ENCODE data around the gene KCNF1. TPM values are rescaled to one million over a fixed set of nuclear protein-coding genes. Genes with fewer than 3 reads are reported as not detected.

Gene KCNF1
- total RNA-seq, 4 donors from 2014 or later = 0.19 TPM; not detected in 3

- no peak overlapping the region for H3K27ac ChIP-seq
- peaks cover 0 to 70% (median 0%) of the 10 kb centered on the region in 4 donors for H3K27me3 ChIP-seq
- H3K36me3 ChIP-seq = no peaks in the 10 kb centered on the region
- 81% methylated on average over 5 to 11 of the region's 11 CpGs for WGBS, 2 donors
- intact Hi-C loops (cut with DNase I) = no loop called here
- no peak overlapping the region for H3K4me3 ChIP-seq
- no peak for DNase-seq
- no peaks in the 10 kb centered on the region for H3K4me1 ChIP-seq
- H3K9me3 ChIP-seq = no peaks in the 10 kb centered on the region
- no peak for TF ChIP-seq CTCF (IDR thresholded peaks at IDR 0.05)
- no peak for TF ChIP-seq POLR2A (IDR thresholded peaks at IDR 0.05)
These were observed 35.9 kb downstream of the KCNF1 start for GRCh38 chr2:10947446-10948187.

DNA sequence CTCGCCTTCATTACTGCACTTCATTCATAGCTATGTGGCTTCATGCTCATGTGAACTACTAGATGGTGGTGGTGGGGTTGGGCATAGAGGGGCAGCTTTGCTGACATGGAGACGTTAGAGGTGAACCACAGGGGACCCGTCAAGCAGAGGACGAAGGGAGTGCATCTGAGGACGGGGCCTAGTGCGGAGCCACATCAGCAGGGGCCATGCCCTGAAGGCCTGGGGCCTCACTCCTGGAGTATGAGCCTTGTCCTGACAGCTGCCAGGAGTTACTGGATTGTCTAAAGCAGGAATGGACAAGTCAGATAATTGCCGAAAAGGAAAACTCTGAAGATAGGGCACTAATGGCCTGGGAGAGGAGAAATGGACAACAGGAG lies 36.4 kb downstream of the KCNF1 start:
- no peaks in the 10 kb centered on the region for H3K9me3 ChIP-seq
- intact Hi-C loops (cut with DNase I) = no loop called here
- TF ChIP-seq POLR2A (IDR thresholded peaks at IDR 0.05) (no peak), CTCF (IDR thresholded peaks at IDR 0.05) (no peak)
- no peak overlapping the region for H3K4me3 ChIP-seq
- WGBS, 2 donors = 88 to 93% methylated on average over 5 to 7 of the region's 7 CpGs
- H3K27ac ChIP-seq = no peak overlapping the region
- H3K36me3 ChIP-seq = no peaks in the 10 kb centered on the region
- H3K27me3 ChIP-seq = peaks cover 0 to 65% (median 0%) of the 10 kb centered on the region in 4 donors
- no peaks in the 10 kb centered on the region for H3K4me1 ChIP-seq
- no peak for DNase-seq

- DNase-seq = no peak
- H3K27me3 ChIP-seq = peaks cover 0 to 60% (median 0%) of the 10 kb centered on the region in 4 donors
- 83 to 89% methylated on average over 15 of the region's 15 CpGs for WGBS, 2 donors
- H3K4me1 ChIP-seq = no peaks in the 10 kb centered on the region
- intact Hi-C loops (cut with DNase I) = no loop called here
- H3K9me3 ChIP-seq = no peaks in the 10 kb centered on the region
- no peak for TF ChIP-seq POLR2A (IDR thresholded peaks at IDR 0.05)
- H3K4me3 ChIP-seq = no peak overlapping the region
- H3K27ac ChIP-seq = no peak overlapping the region
- no peaks in the 10 kb centered on the region for H3K36me3 ChIP-seq
These were observed 37.0 kb downstream of the KCNF1 start for GRCh38 chr2:10948606-10949230.

GRCh38 chr2:10949835-10950234 lies 38.1 kb downstream of the KCNF1 start:
- Histone ChIP-seq H3K4me3 (no peak overlapping the region), H3K9me3 (no peaks in the 10 kb centered on the region), H3K27ac (no peak overlapping the region), H3K27me3 (peaks cover 0 to 50% (median 0%) of the 10 kb centered on the region in 4 donors), H3K4me1 (no peaks in the 10 kb centered on the region), H3K36me3 (no peaks in the 10 kb centered on the region)
- TF ChIP-seq CTCF (IDR thresholded peaks at IDR 0.05) (no peak), POLR2A (IDR thresholded peaks at IDR 0.05) (no peak)
- 31 to 42% methylated on average over 1 of the region's 1 CpG for WGBS, 2 donors
- intact Hi-C loops (cut with DNase I) = no loop called here
- DNase-seq = no peak

- Histone ChIP-seq H3K4me3 (no peak overlapping the region), H3K4me1 (no peaks in the 10 kb centered on the region), H3K27ac (no peak overlapping the region), H3K36me3 (no peaks in the 10 kb centered on the region), H3K27me3 (peaks cover 0 to 31% (median 0%) of the 10 kb centered on the region in 4 donors), H3K9me3 (no peaks in the 10 kb centered on the region)
- WGBS, 2 donors = 41 to 76% methylated on average over 3 to 7 of the region's 9 CpGs
- TF ChIP-seq POLR2A (IDR thresholded peaks at IDR 0.05) (no peak), CTCF (IDR thresholded peaks at IDR 0.05) (no peak)
- intact Hi-C loops (cut with DNase I) = no loop called here
- no peak for DNase-seq
These were observed 40.1 kb downstream of the KCNF1 start for GRCh38 chr2:10951558-10952414.

Measured in esophagus squamous epithelium (tissue), 5 donors.